Endometrial microvascular endothelial cells (primary cell): ENCODE results near the gene TMEM266. TPM values are rescaled to one million over a fixed set of nuclear protein-coding genes. Genes with fewer than 3 reads are reported as not detected.
"Not testable (repeated sequence)": the region's sequence is repeated elsewhere in the genome, so short reads cannot be mapped to it uniquely, and the experiment has no call there.

Experiments
- in situ Hi-C: cut with HindIII; loops from 2 replicates; pipeline ENCODE4 v1.10.0; 2017; ENCODE audit warnings: low sequenced_read_pairs, low pct_unique_long_range_greater_than_20kb; ENCODE audit errors: inconsistent ontology term
- total RNA-seq: library from RNA; depleted of rRNA; stranded (reverse); fragments of >200 nt; gene quantifications from one replicate; pipeline ENCODE4 v1.2.3, GENCODE V29; 2015; ENCODE audit errors: inconsistent ontology term

TMEM266 gene, protein sequence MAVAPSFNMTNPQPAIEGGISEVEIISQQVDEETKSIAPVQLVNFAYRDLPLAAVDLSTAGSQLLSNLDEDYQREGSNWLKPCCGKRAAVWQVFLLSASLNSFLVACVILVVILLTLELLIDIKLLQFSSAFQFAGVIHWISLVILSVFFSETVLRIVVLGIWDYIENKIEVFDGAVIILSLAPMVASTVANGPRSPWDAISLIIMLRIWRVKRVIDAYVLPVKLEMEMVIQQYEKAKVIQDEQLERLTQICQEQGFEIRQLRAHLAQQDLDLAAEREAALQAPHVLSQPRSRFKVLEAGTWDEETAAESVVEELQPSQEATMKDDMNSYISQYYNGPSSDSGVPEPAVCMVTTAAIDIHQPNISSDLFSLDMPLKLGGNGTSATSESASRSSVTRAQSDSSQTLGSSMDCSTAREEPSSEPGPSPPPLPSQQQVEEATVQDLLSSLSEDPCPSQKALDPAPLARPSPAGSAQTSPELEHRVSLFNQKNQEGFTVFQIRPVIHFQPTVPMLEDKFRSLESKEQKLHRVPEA
- total RNA-seq = not detected

DNA sequence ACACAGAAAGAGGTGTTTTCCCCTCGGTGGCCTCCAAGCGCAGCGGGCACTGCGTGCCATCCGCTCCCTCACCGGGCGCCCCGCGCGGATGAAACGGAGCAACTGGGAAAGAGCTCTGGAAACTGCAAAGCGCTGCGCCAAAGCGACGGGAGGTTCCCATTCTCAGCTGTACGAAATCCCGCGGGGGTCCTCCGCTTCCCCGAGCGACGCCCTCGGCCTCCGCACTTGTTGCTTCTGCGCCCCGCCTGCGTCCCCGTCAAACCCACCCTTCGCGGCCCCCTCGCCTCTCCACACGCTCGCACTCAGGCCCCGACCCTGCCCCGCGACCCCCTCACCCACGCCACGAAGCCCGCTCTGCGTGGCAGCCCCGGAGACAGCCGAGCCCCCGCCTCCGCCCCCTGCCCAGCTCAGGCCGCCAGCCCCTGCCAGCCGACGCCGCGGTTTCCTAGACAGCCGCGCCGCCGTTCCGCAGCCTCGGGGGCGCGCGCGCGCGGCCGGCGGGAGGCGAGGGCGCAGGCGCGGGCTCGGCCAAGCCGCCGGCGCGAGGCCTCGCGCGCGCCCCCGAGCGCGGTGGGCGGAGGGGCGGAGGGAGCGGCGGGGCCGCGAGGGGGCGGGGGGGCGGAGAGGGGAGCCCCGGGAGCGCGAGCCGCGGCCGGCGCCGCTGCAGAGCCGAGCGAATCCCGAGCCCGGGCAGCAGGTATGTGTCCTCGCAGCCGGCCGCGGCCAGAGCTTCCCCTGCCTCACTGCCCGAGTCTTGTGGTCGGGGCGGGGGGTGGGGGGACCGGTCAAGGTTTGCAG is at the start of gene TMEM266:
TMEM266 (plus strand) TSS at position 666 of the 798 bp plus-strand sequence. CDS start 74,279 bp downstream, outside the sequence.
- in situ Hi-C loops = no loop called here

DNA sequence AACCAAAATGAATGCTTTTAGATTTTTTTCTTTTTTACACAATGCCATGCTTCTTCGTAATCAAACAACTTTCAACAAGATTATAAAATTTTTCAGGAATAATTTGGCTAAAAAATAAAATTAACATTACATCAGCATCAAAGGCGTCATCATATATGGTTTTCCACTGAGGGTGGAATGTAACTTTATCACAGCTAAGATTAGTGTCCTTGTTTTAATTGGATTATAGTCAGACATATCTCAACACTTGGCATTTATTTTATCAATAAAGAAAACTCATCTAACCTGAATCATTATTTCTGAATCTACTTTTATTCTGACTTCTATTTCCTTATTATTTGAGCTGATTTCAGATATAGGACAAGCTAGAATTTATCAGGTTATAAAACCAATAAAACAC is 49.2 kb upstream of the TMEM266 start:
- in situ Hi-C loops = no loop called here

DNA sequence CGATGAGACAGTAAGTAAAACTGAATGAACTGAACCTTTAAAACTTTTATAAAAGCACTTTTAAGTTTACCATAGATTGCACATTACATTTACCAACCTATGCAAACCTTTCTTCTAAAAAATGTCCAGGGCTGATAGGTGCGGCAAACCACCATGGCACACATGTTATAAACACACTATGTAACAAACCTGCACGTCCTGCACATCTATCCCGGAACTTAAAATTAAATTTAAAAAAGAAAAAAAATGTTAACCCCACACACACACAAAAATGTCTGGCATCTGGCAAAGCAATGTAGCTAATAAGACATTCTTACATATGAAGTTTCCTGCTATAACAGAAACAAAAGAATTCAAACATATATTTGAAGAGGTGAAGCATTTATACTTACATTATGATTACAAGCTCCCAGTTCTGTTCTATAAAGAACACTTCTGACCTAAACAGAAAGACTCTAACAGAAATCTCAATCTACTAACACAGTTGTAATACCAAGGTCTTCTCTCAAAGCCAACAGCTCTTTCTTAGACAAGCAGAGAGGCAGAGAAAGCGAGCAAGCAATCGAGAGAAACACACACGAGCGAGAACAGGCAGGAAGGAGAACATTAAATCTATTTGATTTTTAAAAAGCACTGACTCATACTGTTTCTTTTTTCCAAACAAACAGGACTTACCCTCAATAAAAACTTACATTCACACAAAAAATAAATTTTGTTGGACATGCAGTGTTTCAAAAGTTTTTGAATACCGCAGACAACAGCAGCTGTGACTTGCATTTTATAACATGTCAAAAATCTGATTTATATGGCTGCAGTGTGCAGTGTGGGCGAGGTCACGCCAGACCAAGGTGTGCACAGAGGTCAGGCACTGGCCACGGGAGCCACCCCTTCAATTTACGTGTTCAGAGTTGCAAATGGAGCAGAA is 47.9 kb upstream of the TMEM266 start, which contains the start of gene NRG4:
NRG4 (minus strand) TSS at position 798 of the 925 bp plus-strand sequence. CDS start 1,194 bp downstream, outside the sequence.
- in situ Hi-C loops = no loop called here

DNA sequence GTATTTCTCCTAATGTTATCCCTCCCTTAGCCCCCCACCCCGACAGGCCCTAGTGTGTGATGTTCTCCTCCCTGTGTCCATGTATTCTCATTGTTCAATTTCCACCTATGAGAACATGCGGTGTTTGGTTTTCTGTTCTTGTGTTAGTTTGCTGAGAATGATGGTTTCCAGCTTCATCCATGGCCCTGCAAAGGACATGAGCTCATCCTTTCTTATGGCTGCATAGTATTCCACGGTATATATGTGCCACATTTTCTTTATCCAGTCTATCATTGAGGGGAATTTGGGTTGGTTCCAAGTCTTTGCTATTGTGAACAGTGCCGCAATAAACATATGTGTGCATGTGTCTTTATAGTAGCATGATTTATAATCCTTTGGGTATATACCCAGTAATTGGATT is 46.3 kb upstream of the TMEM266 start:
- in situ Hi-C loops = not testable (repeated sequence)

DNA sequence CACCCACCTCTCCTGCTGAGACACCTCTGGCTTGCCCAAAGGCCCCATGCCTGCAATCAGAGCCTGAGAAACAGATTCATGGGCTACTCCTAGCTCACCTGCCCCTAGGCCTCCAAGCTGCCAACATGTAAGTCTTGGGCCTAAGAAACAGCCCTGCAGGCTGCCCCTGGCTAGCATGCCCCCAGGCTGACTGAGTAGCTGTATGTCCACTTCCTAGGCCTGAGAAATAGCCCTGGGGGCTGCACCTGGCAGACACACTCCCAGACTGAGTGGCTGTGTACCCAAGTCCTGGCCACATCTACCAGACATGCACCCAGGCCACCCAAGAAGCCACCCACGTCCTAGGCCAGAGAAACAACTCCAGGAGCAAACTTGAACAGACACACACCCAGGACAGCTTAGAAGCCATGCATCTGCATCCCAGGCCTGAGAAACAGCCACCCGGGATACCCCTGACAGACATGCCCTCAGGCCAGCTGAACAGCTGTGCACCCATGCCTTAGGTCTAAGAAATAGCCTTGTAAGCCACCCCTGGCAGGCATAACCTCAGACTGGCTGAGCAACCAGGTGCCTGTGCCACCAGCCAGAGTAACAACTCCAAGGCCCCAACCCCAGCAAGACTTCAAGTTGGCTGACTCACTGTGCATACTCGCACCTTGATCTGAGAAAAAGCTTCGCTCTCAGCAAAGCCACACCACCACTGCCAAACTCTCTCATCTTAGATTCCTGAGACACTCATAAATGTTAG is 35.6 kb upstream of the TMEM266 start:
- in situ Hi-C loops = no loop called here

DNA sequence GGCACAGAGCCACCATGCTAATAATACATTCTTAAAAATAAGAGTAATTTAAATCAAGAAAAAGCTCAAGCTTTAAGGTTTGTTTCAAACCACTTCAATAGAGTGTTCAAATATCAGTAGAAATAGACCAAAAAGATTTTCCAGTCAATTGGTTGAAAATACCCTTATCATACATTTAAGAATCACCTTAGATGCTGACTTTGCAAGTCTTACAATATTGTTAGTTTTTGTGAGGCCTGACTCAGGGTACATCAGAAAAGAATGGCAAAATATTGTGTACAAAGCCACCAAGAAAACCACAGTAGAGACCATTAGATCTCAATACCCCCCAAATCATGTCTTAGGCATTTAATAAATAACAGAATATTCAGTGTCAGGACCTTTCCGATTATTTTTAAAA is 27.7 kb upstream of the TMEM266 start:
- in situ Hi-C loops = no loop called here

DNA sequence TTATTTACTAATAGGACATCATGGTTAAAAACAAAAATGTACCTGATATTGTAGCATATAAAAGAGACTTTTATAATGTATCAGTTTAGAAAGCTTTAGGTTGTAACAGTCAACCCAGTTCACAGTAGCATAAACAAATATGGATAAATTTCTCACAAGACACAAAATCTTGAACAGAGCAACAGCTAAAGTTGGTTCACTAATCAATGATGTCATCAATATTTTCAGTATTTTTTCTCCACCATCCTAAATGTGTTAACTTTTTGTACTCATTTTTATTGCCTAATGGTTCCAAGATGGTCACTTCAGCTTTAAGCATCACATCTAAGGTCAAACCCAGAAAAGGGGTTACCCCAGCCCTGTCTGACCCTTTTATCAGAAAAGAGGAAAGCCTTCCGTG is 26.3 kb upstream of the TMEM266 start:
- in situ Hi-C loops = no loop called here

DNA sequence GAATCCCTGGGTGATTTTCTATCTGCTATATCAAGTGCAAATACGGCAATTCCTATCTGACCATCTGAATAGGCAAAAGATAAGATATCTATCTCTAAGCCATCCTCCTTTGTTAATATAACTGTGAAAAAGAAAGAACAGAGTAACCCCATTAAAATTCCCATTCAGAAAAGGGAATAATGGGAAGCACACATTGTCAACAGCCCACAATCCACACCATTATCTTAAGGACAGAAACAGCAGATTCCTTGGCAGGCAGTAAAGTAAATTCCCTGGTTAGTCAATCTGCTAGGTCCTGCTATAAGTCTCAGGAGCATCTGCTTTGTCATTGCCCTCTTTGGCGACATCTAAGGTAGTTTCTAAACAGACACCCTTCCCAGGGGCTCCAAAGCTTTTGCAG is 25.7 kb upstream of the TMEM266 start:
- in situ Hi-C loops = no loop called here

DNA sequence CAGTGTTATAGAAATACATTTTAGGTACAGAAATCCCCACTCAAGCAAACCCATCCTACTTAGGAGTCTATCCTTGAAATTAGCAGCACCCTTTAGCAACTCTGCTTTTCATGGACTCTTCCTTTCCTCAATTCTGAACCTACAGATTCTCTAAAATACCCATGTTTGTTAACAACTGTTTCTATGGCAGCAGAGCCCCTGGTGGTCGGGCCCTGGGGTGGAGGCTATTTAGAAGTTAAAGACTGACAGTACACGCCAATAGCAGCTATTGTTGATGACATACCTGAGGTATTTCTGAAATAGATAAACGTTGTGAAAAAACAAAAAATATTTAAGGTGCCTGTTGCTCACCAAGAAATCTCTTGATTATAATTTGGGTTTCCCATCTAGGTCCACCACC is 24.2 kb upstream of the TMEM266 start:
- in situ Hi-C loops = no loop called here

DNA sequence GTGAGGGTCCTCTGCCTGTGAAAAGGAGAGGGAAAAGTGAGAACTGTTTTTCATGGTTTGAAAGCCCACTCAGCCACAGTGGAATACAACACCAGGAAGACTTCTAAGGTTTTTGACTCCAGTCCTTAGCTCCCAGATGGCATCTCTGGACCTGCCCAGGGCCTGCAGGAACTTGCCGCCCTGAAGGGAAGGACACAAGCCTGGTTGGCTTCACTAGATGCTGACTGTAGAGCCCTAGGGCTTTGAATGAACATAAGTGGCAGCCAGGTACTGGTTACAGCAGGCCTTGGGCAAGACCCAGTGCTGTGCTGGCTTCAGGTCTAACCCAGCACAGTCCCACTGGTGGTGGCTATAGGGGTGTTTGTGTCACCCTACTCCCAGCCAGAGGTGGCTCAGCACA is 21.3 kb upstream of the TMEM266 start:
- in situ Hi-C loops = no loop called here

DNA sequence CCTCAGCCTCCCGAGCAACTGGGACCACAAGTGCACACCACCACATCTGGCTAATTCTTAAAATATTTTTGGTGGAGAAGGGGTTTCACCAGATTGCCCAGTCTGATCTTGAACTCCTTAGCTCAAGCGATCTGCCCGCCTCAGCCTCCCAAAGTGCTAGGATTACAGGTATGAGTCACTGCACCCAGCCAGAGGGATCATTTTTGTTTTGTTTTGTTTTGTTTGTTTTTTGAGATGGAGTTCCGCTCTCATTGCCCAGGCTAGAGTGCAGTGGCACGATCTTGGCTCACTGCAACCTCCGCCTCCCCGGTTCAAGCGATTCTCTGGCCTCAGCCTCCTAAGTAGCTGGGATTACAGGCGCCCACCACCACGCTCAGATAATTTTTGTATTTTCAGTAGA is 5.6 kb upstream of the TMEM266 start:
- in situ Hi-C loops = not testable (repeated sequence)

DNA sequence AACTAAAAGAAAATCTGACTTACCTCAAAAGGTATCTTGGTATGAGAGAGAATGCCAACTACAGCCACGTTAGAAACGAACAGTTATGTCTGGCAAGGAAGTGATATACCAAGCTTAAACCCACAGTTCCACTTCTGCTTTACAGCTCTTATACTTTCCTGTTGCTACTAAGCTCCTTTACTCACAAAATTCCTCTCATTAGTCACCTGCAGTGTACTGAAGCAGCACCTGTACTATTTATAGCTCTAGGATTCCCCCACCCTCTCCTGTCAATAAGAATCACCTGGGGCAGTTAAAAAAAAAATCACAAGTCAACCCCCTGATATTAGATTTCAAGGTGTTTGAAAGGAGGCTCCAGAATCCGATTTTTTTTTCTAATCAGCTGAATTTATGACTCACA is 2.9 kb upstream of the TMEM266 start:
- in situ Hi-C loops = no loop called here

DNA sequence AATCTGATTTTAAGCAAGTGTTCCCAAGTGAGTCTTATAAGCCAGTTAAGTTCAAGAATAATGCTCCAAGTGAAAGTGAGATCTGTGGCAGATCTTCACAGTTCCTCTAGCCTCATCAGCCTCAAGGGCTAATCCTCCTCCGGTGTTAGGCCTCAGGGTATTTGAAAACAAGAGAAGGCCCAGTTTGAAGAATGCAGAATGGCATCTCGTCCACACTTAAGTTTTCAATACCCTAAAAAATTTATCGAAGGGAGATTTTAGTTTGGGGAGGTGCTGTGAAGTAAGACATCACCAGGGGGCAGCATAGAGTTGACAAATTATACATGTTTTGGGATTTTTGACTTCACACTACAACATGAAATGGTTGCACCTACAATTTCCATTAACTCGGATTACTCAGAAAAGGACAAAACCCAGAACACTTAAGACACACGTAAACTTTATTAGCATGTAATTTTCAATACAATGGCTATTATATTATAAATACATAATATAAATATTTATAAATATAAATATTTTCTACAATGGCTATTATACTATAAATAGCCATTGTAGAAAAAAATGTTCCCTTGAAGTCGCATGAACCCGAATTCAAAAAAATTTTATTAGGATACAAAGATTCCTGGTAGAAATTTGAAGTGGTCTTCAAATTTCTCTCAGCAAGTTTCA is 2.3 kb upstream of the TMEM266 start:
- in situ Hi-C loops = no loop called here

DNA sequence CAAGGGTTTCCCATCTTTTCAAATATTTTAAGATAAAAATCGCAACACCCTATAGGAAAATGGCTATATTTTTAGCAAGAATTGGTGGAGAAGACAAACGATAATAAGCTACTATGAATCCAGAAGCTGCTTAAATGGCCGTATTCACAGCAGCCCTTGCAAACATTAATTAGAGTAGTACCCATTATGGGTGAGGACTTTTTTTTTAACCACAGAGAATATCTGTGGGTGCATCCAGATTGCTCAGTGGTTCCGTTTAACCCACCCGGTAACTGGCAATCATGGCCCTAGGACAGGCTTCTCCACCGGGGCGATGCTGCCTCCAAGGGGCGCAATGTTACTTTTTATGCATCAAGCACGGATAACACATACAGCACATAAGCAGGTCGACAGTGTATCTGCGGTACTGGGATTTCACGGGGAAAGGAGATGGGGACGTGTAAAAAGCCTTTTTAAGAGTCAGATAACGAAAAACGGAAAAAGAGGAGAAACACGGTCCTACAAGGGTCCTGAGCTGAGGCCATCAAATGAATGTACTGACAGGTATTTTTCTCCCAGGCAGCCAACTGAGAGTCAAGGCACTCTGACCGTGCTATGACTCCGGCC is 968 bp upstream of the TMEM266 start:
- in situ Hi-C loops = no loop called here

DNA sequence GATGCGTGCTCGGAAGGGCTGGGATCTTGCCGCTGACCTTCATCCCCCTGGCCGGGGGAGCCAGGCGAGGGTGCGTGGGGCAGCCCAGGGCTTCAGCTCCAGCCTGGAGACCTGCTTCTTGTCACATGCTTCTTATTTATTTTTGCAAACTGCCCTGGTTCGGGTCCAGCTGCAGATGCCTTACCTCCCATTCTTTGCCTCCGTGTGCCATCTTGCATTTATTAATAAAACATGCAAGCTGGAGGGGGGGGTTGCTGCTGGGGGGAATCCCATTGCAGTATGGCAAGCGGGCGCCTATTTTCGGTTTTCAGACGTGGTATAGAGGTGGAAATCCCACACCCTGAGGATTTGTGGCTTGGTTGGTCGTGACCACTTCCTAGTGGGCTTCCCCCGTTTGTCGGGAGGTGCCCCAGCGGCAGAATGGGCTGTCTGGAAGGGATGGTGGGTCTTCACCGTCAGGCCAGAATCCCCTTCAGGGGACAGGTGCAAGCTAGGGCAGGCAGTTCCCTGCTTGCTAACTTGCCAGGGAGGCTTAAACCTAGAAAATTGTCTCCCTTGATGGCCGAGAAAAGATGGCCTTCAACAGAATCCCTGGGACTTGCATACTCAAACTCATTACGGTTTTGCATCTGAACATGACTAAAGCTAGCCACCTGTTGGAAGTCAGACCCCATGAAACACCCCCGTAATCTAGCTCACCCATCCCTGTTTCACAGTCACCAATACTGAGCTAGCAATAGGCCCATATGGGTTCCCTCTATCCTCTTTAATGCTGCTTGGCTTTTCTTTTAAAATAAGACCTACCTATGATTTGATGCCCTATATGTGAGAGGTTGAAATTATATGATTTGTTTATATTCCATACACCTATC is 569 bp downstream of the TMEM266 start:
- in situ Hi-C loops = no loop called here

DNA sequence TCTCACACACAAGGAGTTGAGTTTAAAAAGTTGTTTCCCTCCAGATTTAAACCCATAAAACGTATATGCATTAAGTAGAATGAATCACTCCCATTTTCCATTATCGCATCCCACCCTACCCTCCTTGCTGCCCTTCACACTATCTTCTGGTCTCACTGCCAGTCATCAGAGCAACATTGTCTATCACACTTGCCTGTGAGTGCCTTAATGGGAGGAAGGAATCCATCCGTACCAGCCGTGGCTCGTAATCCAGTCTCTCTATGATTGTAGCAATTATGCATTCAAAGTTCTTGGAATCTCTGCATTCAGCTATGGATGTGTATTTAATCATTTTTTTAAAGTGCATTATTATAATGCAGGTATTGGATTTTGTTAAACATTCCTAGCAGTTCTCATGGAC is 1.9 kb downstream of the TMEM266 start:
- in situ Hi-C loops = no loop called here
